Progenitor cell of endocrine pancreas (in vitro differentiated cells): ENCODE data around the gene KSR1. TPM values are rescaled to one million over a fixed set of nuclear protein-coding genes. Genes with fewer than 3 reads are reported as not detected.

ENCODE experiments used
- DNase-seq: peaks from one replicate; pipeline ENCODE4 v3.0.0; 2021; ENCODE audit warnings: low spot score; ENCODE audit not compliant: unreplicated experiment
- H3K27ac Mint-ChIP-seq: 2 replicates; pipeline ENCODE4 v1.8.0; 2021; ENCODE audit warnings: mild to moderate bottlenecking, moderate library complexity, mixed read lengths
- H3K27me3 Mint-ChIP-seq: 2 replicates; pipeline ENCODE4 v1.8.0; 2021; ENCODE audit warnings: mixed read lengths
- H3K36me3 Mint-ChIP-seq: 2 replicates; pipeline ENCODE4 v1.8.0; 2022; ENCODE audit warnings: mixed read lengths; ENCODE audit not compliant: insufficient read depth
- H3K4me1 Mint-ChIP-seq: 2 replicates; pipeline ENCODE4 v1.8.0; 2021; ENCODE audit warnings: low read depth, mixed read lengths
- H3K4me3 Mint-ChIP-seq: 2 replicates; pipeline ENCODE4 v1.8.0; 2021; ENCODE audit warnings: low read depth, mild to moderate bottlenecking, moderate library complexity, mixed read lengths
- H3K9me3 Mint-ChIP-seq: 2 replicates; pipeline ENCODE4 v1.8.0; 2021; ENCODE audit warnings: low read depth, mixed read lengths
- CTCF ChIP-seq: fragments of 200-600 bp; sonication (generic); IDR thresholded peaks from one replicate; pipeline ENCODE4 v1.5.0; 2021; ENCODE audit warnings: antibody characterized with exemption, mild to moderate bottlenecking; ENCODE audit not compliant: unreplicated experiment
- total RNA-seq: library from RNA; stranded (reverse); gene quantifications from 2 replicates; pipeline ENCODE4 v1.2.1, GENCODE V29; 2021

The KSR1 gene
- total RNA-seq, 1 donor from 2014 or later: 70.1 TPM

GRCh38 chr17:27555339-27555738 lies 99.1 kb downstream of the KSR1 start:
- H3K27ac Mint-ChIP-seq: no peak overlapping the region
- no peak for TF ChIP-seq CTCF
- no peak for DNase-seq
- H3K27me3 Mint-ChIP-seq: no peaks in the 10 kb centered on the region
- H3K9me3 Mint-ChIP-seq: no peaks in the 10 kb centered on the region
- no peak overlapping the region for H3K4me3 Mint-ChIP-seq
- H3K4me1 Mint-ChIP-seq: peaks cover 11% of the 10 kb centered on the region
- peaks cover 10% of the 10 kb centered on the region for H3K36me3 Mint-ChIP-seq

GRCh38 chr17:27558341-27558740 lies 102.1 kb downstream of the KSR1 start:
- no peaks in the 10 kb centered on the region for H3K27me3 Mint-ChIP-seq
- H3K4me3 Mint-ChIP-seq: no peak overlapping the region
- no peak overlapping the region for H3K27ac Mint-ChIP-seq
- peaks cover 4% of the 10 kb centered on the region for H3K4me1 Mint-ChIP-seq
- no peaks in the 10 kb centered on the region for H3K9me3 Mint-ChIP-seq
- peaks cover 8% of the 10 kb centered on the region for H3K36me3 Mint-ChIP-seq
- DNase-seq: no peak
- TF ChIP-seq CTCF: no peak

- Mint-ChIP-seq H3K9me3 (no peaks in the 10 kb centered on the region), H3K27me3 (no peaks in the 10 kb centered on the region), H3K27ac (no peak overlapping the region), H3K4me1 (peaks cover 4% of the 10 kb centered on the region), H3K4me3 (no peak overlapping the region), H3K36me3 (peaks cover 7% of the 10 kb centered on the region)
- no peak for DNase-seq
- no peak for TF ChIP-seq CTCF
Observed at GRCh38 chr17:27558842-27559505, 102.7 kb downstream of the KSR1 start.

GRCh38 chr17:27559506-27560481 lies 103.5 kb downstream of the KSR1 start:
- peaks cover 6% of the 10 kb centered on the region for H3K36me3 Mint-ChIP-seq
- TF ChIP-seq CTCF: no peak
- H3K27ac Mint-ChIP-seq: no peak overlapping the region
- H3K27me3 Mint-ChIP-seq: no peaks in the 10 kb centered on the region
- peaks cover 4% of the 10 kb centered on the region for H3K4me1 Mint-ChIP-seq
- H3K9me3 Mint-ChIP-seq: no peaks in the 10 kb centered on the region
- DNase-seq: no peak
- no peak overlapping the region for H3K4me3 Mint-ChIP-seq

GRCh38 chr17:27560668-27561067 lies 104.4 kb downstream of the KSR1 start:
- H3K27me3 Mint-ChIP-seq: no peaks in the 10 kb centered on the region
- no peak for TF ChIP-seq CTCF
- H3K4me3 Mint-ChIP-seq: no peak overlapping the region
- peaks cover 4% of the 10 kb centered on the region for H3K4me1 Mint-ChIP-seq
- H3K27ac Mint-ChIP-seq: no peak overlapping the region
- H3K9me3 Mint-ChIP-seq: no peaks in the 10 kb centered on the region
- peaks cover 1% of the 10 kb centered on the region for H3K36me3 Mint-ChIP-seq
- no peak for DNase-seq
